GM23248 (cell line): ENCODE measurements around the gene NRP2.

Experiments used
- EZH2 ChIP-seq: fragments of 200-600 bp; sonication (generic); IDR thresholded peaks from 2 replicates; pipeline ENCODE4 v1.6.1; 2018; ENCODE audit warnings: antibody characterized with exemption, mild to moderate bottlenecking; ENCODE audit not compliant: insufficient read depth, poor library complexity, severe bottlenecking
- EZH2phosphoT487 ChIP-seq: fragments of 200-600 bp; sonication (generic); IDR thresholded peaks from 2 replicates; pipeline ENCODE4 v1.6.1; 2018; ENCODE audit warnings: antibody characterized with exemption, moderate library complexity, mild to moderate bottlenecking, low read depth; ENCODE audit not compliant: insufficient read depth

DNA sequence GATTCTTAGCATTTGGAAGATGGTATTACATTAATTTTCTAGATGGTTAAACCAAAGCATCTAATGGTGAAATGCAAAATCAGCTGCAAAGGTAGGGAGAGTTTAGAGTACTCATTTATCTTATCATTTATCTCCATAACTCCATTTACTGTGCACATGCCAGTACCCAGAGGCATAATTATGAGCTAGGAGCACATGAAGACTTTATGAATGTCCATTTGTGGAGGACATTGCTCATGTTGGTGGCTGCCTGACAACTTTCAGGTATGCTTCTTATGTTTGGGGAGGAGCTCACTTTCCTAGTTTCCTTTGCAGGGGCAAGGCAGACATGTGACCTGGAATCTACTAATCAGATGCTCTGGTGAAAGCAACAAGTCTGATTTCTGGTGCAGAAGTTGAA is 134.0 kb downstream of the NRP2 start:
- TF ChIP-seq EZH2 (no peak), EZH2phosphoT487 (no peak)
